ENCODE data around the gene UGT2B17. TPM values are rescaled to one million over a fixed set of nuclear protein-coding genes. Genes with fewer than 3 reads are reported as not detected.

UGT2B17 gene
- polyA plus RNA-seq, 2 of the 4 experiments (the other 2 are of a cell fraction) = 0.04 TPM; not detected in 1

DNA sequence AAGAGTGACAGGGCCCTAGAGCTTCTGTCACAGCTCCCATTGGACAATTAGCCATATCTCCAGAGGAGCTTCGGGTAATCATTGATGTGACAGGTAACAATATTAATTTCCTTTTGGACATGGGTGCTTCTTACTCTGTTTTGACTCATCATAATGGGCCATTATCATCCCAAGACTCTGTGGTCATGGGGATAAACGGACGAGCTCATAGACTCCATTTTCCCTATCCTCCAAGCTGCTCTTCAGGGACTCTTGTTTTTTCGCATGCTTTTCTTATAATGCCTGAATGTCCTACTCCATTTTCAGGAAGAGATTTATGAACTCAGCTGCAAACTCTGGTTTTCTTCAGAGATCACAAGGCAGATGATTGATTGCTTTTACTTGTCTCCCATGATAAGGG, 17.0 kb upstream of the UGT2B17 start:
- no peak overlapping the region for H3K4me2 ChIP-seq
- FAIRE-seq = no peak
- TF ChIP-seq HOXB5 (CRISPR knock-in tag; IDR thresholded peaks at IDR 0.05) = no peak
- TF ChIP-seq CBX2 (IDR thresholded peaks at IDR 0.05; ENCODE audit: borderline replicate concordance, low read depth) = no peak
- TF ChIP-seq CHD2 (IDR thresholded peaks at IDR 0.05; ENCODE audit: low read length, partially characterized antibody) = no peak
- TF ChIP-seq RARB (CRISPR knock-in tag; IDR thresholded peaks at IDR 0.05) = no peak
- no peak for TF ChIP-seq GATA3 (IDR thresholded peaks at IDR 0.05; ENCODE audit: borderline replicate concordance)
- TF ChIP-seq RCOR1 (IDR thresholded peaks at IDR 0.05; ENCODE audit: low read depth, low read length) = no peak
- no peak for TF ChIP-seq PHF8 (IDR thresholded peaks at IDR 0.05; ENCODE audit: borderline replicate concordance, low read depth)
- no peak for ATAC-seq
- ChIA-PET POLR2A (no interaction called here), CTCF (no interaction called here)
- DNase-seq (ENCODE audit: low read depth in 1 of 2, low spot score in 1 of 2) = no peak
- H3K4me3 ChIP-seq = no peak overlapping the region
- WGBS (ENCODE audit: missing lambda C conversion rate) = 79% methylated on average over 4 of the region's 4 CpGs
- no peaks in the 10 kb centered on the region for H3K9me3 ChIP-seq
- H3K27ac ChIP-seq = no peak overlapping the region
- no peaks in the 10 kb centered on the region for H3K4me1 ChIP-seq

DNA sequence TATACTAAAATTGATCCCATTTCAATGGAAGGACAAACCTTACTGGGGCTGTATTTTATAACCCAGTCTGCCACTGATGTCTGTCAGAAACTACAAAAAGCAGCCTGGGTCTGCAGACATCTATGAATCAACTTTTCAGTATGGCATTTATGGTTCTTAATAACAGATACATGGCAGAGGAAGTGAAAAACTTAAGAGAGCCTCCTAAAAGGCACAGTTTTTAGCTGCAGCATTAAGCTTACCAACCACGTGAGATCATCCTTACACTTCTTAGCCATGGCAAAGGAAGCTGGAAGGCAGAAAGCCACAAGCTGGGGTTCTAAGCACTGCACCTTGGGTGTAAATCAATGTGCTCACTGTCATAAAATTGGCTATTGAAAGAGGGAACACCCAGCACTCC, 16.6 kb upstream of the UGT2B17 start:
- POLR2A ChIA-PET = no interaction called here
- WGBS (ENCODE audit: missing lambda C conversion rate) = 87% methylated on average over 1 of the region's 1 CpG
- no peak for FAIRE-seq

DNA sequence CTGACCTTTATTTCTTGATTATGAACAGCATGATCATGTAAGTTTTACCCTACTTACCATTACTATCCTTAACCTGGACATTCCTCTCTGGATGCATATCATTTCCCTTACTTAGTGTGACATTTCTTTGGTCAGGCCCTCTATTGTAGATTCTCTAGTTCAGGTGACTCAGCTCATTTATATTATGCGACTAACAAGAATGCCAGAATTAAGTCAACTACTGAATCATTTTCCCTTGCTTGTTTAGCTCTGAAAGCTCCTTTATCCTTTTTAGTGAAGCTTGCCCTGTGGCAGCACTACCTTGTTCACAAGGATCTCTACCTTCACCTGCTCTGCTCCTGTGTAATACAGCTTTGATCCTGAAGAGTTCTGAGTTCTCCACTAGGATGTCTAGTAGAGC, 15.1 kb upstream of the UGT2B17 start:
- no peak for DNase-seq (ENCODE audit: low read depth in 1 of 2, low spot score in 1 of 2)
- Histone ChIP-seq H3K4me1 (no peaks in the 10 kb centered on the region), H3K4me2 (no peak overlapping the region), H3K4me3 (no peak overlapping the region), H3K27ac (no peak overlapping the region), H3K9me3 (no peaks in the 10 kb centered on the region)
- ATAC-seq = no peak
- POLR2A ChIA-PET = no interaction called here
- no peak for FAIRE-seq
- TF ChIP-seq CHD4 (IDR thresholded peaks at IDR 0.05; ENCODE audit: borderline replicate concordance) = no peak
- CTCF ChIA-PET = no interaction called here
- WGBS (ENCODE audit: missing lambda C conversion rate) = 30% methylated on average over 1 of the region's 1 CpG

More for the DNA sequence above, 16.6 kb upstream of the UGT2B17 start:
- CTCF ChIA-PET = no interaction called here
- H3K4me3 ChIP-seq = no peak overlapping the region
- H3K9me3 ChIP-seq = no peaks in the 10 kb centered on the region
- TF ChIP-seq HDAC2 (IDR thresholded peaks at IDR 0.05) (no peak), SREBF2 (IDR thresholded peaks at IDR 0.05) (no peak), ESRRA (IDR thresholded peaks at IDR 0.05; ENCODE audit: borderline replicate concordance, low read length) (no peak), NPAS2 (CRISPR knock-in tag; IDR thresholded peaks at IDR 0.05; ENCODE audit: borderline replicate concordance) (no peak), RFX5 (IDR thresholded peaks at IDR 0.05) (no peak), CEBPB (IDR thresholded peaks at IDR 0.05) (no peak)
- H3K27ac ChIP-seq = no peak overlapping the region
- DNase-seq (ENCODE audit: low read depth in 1 of 2, low spot score in 1 of 2) (no peak), ATAC-seq (no peak)
- H3K4me2 ChIP-seq = no peak overlapping the region
- H3K4me1 ChIP-seq = no peaks in the 10 kb centered on the region

DNA sequence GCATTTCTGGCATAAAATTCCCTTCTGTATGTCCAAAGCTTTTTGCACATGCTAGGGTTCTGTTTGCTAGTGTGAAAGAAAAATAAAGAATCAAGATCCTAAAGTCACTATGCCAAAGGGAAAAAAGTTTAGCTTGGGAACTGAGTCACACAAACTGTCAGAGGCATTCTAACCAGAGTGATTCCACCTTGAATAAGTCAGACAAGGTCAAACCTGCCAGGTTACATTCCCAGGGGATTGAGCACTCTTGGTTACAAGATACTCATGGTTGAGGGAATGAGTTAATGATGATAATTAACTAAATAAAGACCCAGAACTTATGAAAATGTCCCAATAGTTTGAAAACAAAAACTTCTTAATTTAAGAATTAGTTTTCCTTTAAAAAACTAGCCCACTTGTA, 13.7 kb upstream of the UGT2B17 start:
- TF ChIP-seq FOSL2 (IDR thresholded peaks at IDR 0.05) (no peak), FOSL2 (CRISPR knock-in tag; IDR thresholded peaks at IDR 0.05) (no peak), ZFP36 (IDR thresholded peaks at IDR 0.05; ENCODE audit: borderline replicate concordance, partially characterized antibody) (no peak), HOXB5 (CRISPR knock-in tag; IDR thresholded peaks at IDR 0.05) (no peak), KDM1A (IDR thresholded peaks at IDR 0.05; ENCODE audit: low read depth) (no peak), CEBPB (IDR thresholded peaks at IDR 0.05) (no peak), EP300 (IDR thresholded peaks at IDR 0.05) (no peak), RARB (CRISPR knock-in tag; IDR thresholded peaks at IDR 0.05) (no peak)
- Histone ChIP-seq H3K9me3 (no peaks in the 10 kb centered on the region), H3K4me2 (no peak overlapping the region), H3K4me3 (no peak overlapping the region), H3K4me1 (no peaks in the 10 kb centered on the region), H3K27ac (no peak overlapping the region)
- DNase-seq (ENCODE audit: low read depth in 1 of 2, low spot score in 1 of 2) (no peak), FAIRE-seq (no peak), ATAC-seq (no peak)
- ChIA-PET POLR2A (no interaction called here), CTCF (no interaction called here)

GRCh38 chr4:68582339-68582717, 6.2 kb upstream of the UGT2B17 start:
- POLR2A ChIA-PET = no interaction called here
- FAIRE-seq = no peak
- Histone ChIP-seq H3K9me3 (no peaks in the 10 kb centered on the region), H3K4me1 (peaks cover 12% of the 10 kb centered on the region; the same call in 1 of the 3 replicates), H3K4me2 (peak overlapping the region; percentile 15; the same call in 2 of the 3 replicates), H3K27ac (peak overlapping the region; percentile 57 to 71; a peak in 5 of 6 replicates), H3K4me3 (no peak overlapping the region)
- ATAC-seq = no peak
- no peak for DNase-seq (ENCODE audit: low read depth in 1 of 2, low spot score in 1 of 2)
- TF ChIP-seq CHD4 (IDR thresholded peaks at IDR 0.05; ENCODE audit: borderline replicate concordance) = no peak
- WGBS (ENCODE audit: missing lambda C conversion rate) = 54% methylated on average over 3 of the region's 4 CpGs
- CTCF ChIA-PET = no interaction called here
